Mesendoderm (in vitro differentiated cells): ENCODE results near the gene TREM2.

ENCODE experiments used
- DNase-seq: peaks from one replicate; pipeline ENCODE4 v3.0.0; 2013
- H2AK5ac ChIP-seq: 2 replicates; pipeline ENCODE4 v1.6.1; 2013; ENCODE audit warnings: low read length, inconsistent platforms
- H2BK120ac ChIP-seq: 2 replicates; pipeline ENCODE4 v1.6.1; 2013; ENCODE audit warnings: low read depth, mild to moderate bottlenecking, low read length, moderate library complexity, mixed read lengths
- H2BK15ac ChIP-seq: replicated peaks from 2 replicates; pipeline ENCODE4 v1.6.1; 2013; ENCODE audit warnings: low read depth, mild to moderate bottlenecking, moderate library complexity
- H2BK5ac ChIP-seq: 2 replicates; pipeline ENCODE4 v1.6.1; 2013; ENCODE audit warnings: low read length, inconsistent platforms
- H3K18ac ChIP-seq: 2 replicates; pipeline ENCODE4 v1.6.1; 2013; ENCODE audit warnings: mild to moderate bottlenecking, low read length, mixed read lengths
- H3K23ac ChIP-seq: one replicate; pipeline ENCODE4 v1.6.1; 2013; ENCODE audit warnings: low read length
- H3K27ac ChIP-seq: 2 replicates; pipeline ENCODE4 v1.5.1; 2013; ENCODE audit warnings: low read depth, mild to moderate bottlenecking, inconsistent platforms, low read length, moderate library complexity
- H3K27me3 ChIP-seq: 2 replicates; pipeline ENCODE4 v1.6.1; 2013; ENCODE audit warnings: low read length, control low read depth, mild to moderate bottlenecking, inconsistent platforms; ENCODE audit not compliant: insufficient read depth, poor library complexity
- H3K36me3 ChIP-seq: 2 replicates; pipeline ENCODE4 v1.6.1; 2013; ENCODE audit warnings: low read length, inconsistent platforms; ENCODE audit not compliant: control insufficient read depth, insufficient read depth
- H3K4ac ChIP-seq: one replicate; pipeline ENCODE4 v1.6.1; 2013; ENCODE audit warnings: low read depth, mild to moderate bottlenecking, low read length, moderate library complexity
- H3K4me1 ChIP-seq: 2 replicates; pipeline ENCODE4 v1.6.1; 2013; ENCODE audit warnings: low read depth, low read length, inconsistent platforms; ENCODE audit not compliant: control insufficient read depth
- H3K4me2 ChIP-seq: 2 replicates; pipeline ENCODE4 v1.6.1; 2013; ENCODE audit warnings: low read length
- H3K4me3 ChIP-seq: 2 replicates; pipeline ENCODE4 v1.5.1; 2013; ENCODE audit warnings: mild to moderate bottlenecking, low read length
- H3K56ac ChIP-seq: one replicate; pipeline ENCODE4 v1.6.1; 2013; ENCODE audit warnings: low read length
- H3K79me1 ChIP-seq: 2 replicates; pipeline ENCODE4 v1.6.1; 2013; ENCODE audit warnings: low read length, inconsistent platforms
- H3K79me2 ChIP-seq: 2 replicates; pipeline ENCODE4 v1.6.1; 2013; ENCODE audit warnings: mild to moderate bottlenecking, low read length; ENCODE audit not compliant: control insufficient read depth, insufficient read depth
- H3K9ac ChIP-seq: 2 replicates; pipeline ENCODE4 v1.6.1; 2013; ENCODE audit warnings: low read length, inconsistent platforms
- H4K5ac ChIP-seq: one replicate; pipeline ENCODE4 v1.6.1; 2013; ENCODE audit warnings: low read length
- H4K8ac ChIP-seq: one replicate; pipeline ENCODE4 v1.6.1; 2013; ENCODE audit warnings: low read depth, mild to moderate bottlenecking, control low read depth, low read length, moderate library complexity
- WGBS: extraction: QIAGEN DNeasy Blood & Tissue Kit; methylation state at CpG from one replicate; pipeline ENCODE4 v1.1.7; 2013; ENCODE audit warnings: low lambda C conversion rate, missing lambda C conversion rate; ENCODE audit not compliant: insufficient coverage; ENCODE audit errors: extremely low coverage; 5-methylcytosine and 5-hydroxymethylcytosine counted together

TREM2 gene

DNA sequence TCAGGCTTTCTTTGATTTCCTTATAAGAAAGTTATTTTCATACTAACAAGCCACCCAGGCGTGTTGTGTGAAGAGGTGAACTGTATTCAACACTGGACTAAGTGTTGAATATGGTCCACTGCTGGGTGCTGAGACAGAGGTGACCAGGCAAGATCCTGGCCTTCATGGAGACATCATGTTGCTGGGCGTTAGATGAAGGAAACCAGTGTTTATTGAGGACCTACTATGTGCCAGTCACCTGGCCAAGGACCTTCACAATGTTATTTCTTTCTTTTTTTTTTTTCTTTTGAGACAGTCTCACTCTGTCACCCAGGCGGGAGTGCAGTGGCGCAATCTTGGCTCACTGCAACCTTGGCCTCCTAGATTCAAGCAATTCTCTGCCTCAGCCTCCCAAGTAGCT is 6.9 kb downstream of the TREM2 start:
- Histone ChIP-seq H2BK15ac (no peak overlapping the region), H4K5ac (no peak overlapping the region), H2AK5ac (no peak overlapping the region), H4K8ac (no peak overlapping the region), H3K4ac (no peak overlapping the region), H3K79me1 (no peaks in the 10 kb centered on the region), H3K18ac (no peak overlapping the region), H3K56ac (no peak overlapping the region), H3K79me2 (no peaks in the 10 kb centered on the region), H3K36me3 (no peaks in the 10 kb centered on the region), H3K27ac (no peak overlapping the region), H3K4me1 (peaks cover 7% of the 10 kb centered on the region), H3K23ac (no peak overlapping the region), H2BK120ac (no peak overlapping the region), H2BK5ac (no peak overlapping the region), H3K9ac (no peak overlapping the region), H3K4me2 (no peak overlapping the region), H3K4me3 (no peak overlapping the region), H3K27me3 (no peaks in the 10 kb centered on the region)
- no peak for DNase-seq
- WGBS = no CpG with 5 or more reads among the region's 4 CpGs

DNA sequence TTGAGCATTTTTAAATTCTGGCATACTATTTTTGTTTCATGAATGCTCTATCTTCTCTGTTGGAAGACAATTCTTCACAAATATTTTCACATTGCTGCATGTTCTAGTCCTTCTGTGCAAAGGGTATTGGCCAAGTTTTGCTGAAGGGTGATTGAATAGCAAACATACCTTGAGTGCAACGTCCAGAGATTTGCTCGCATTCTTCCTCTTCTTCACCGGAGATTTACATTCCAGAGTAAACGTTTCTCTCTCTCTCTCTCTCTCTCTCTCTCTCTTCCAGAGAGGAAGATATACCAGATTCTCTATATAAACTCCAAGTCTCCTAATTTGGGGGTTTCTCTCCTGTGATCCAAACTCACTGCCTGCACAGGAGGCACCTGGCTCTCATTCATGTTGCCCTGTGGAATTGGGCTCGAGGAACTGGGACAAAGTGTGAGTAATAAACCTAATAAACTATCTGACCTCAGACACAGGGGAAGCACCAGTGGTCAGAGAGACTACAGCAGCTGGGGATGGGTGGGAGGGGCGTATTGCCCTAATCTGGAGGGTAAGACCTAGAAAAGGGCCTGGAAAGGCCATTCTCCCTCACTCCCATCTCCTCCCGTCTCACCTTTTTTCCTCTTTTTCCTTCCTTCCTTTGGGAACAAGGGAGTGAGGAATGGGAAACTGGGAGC is 7.6 kb downstream of the TREM2 start:
- no peak overlapping the region for H2BK15ac ChIP-seq
- H3K36me3 ChIP-seq = no peaks in the 10 kb centered on the region
- no peak overlapping the region for H3K4ac ChIP-seq
- no peak overlapping the region for H3K18ac ChIP-seq
- no peaks in the 10 kb centered on the region for H3K79me2 ChIP-seq
- no peaks in the 10 kb centered on the region for H3K79me1 ChIP-seq
- H4K5ac ChIP-seq = no peak overlapping the region
- H3K4me1 ChIP-seq = peaks cover 7% of the 10 kb centered on the region
- no peak overlapping the region for H3K56ac ChIP-seq
- H3K9ac ChIP-seq = no peak overlapping the region
- H3K27me3 ChIP-seq = no peaks in the 10 kb centered on the region
- H3K23ac ChIP-seq = no peak overlapping the region
- no peak overlapping the region for H4K8ac ChIP-seq
- no peak for DNase-seq
- no peak overlapping the region for H3K4me3 ChIP-seq
- no peak overlapping the region for H3K27ac ChIP-seq
- H2AK5ac ChIP-seq = no peak overlapping the region
- no peak overlapping the region for H3K4me2 ChIP-seq
- no peak overlapping the region for H2BK5ac ChIP-seq
- WGBS = no CpG with 5 or more reads among the region's 7 CpGs
- H2BK120ac ChIP-seq = no peak overlapping the region

DNA sequence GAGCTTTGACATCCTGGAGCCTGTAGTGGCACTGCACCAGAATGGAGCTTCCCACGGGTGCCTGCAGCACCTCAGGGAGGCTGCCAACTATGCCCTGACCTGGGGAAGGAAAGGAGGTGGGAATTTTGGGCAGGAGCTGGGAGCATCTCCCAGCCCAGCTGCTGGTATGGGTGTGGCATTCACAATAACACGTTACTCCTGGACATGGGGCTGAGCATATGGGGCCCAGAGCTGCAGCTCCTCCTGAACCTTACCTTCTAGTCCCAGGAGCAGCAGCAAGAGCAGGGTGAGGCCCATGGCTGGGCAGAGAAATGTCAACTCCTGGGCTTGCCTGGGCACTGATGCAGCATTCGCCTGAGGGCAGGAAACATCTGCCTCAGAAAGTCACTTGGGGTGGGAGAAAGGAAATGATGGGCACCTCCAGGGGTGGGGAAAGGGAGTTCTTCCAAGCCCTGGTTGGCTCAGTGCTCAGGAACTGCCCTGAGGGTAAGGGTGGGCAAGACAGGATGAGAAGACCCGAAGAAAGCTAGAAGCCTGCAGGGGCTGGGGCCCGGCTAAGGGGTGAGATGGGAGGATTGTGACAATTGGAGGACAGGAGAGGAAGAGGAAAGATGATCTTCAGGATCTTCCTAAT is 8.8 kb downstream of the TREM2 start, which contains the start of gene TREML1:
Gene TREML1, minus strand, starts transcription at position 356 of the 634 bp plus-strand sequence. Its CDS starts 59 bp downstream, at position 297.
- Histone ChIP-seq H3K79me2 (no peaks in the 10 kb centered on the region), H3K27ac (no peak within 1 kb of the TSS), H4K8ac (no peak within 1 kb of the TSS), H3K4me3 (no peak within 1 kb of the TSS), H3K79me1 (no peaks in the 10 kb centered on the region), H3K27me3 (no peaks in the 10 kb centered on the region), H3K4me1 (peaks cover 7% of the 10 kb centered on the region), H2BK120ac (no peak within 1 kb of the TSS), H4K5ac (peak within 1 kb of the TSS; percentile 44), H3K4ac (no peak within 1 kb of the TSS), H3K4me2 (no peak within 1 kb of the TSS), H3K56ac (no peak within 1 kb of the TSS), H2AK5ac (peak within 1 kb of the TSS; percentile 57), H2BK5ac (peak within 1 kb of the TSS; percentile 17), H2BK15ac (no peak within 1 kb of the TSS), H3K18ac (no peak within 1 kb of the TSS), H3K23ac (no peak within 1 kb of the TSS), H3K36me3 (no peaks in the 10 kb centered on the region), H3K9ac (no peak within 1 kb of the TSS)
- no CpG with 5 or more reads among the region's 5 CpGs for WGBS
- DNase-seq = no peak

DNA sequence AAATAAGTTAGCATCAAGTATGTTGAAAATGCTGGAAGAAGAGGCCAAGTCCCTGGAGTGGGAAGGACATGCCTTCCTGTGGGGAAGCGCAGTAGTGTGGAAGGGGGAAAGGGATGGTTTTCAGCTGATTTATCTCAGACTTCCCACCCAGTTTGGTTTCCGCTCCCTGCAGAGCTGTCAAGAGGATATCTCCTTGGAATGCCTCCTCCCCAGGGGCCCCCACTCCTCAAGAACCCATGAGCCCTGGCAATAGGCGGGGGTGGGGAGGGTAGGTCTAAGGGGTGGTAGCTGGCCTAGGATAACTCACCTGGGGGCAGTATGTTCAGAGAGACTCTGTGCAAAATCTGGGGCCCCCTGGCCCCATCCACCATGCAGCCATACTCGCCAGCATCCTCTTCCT is 9.5 kb downstream of the TREM2 start:
- H3K23ac ChIP-seq = no peak overlapping the region
- H3K4me2 ChIP-seq = no peak overlapping the region
- no peak overlapping the region for H3K27ac ChIP-seq
- H4K5ac ChIP-seq = no peak overlapping the region
- H4K8ac ChIP-seq = no peak overlapping the region
- H2AK5ac ChIP-seq = no peak overlapping the region
- WGBS = no CpG with 5 or more reads among the region's 4 CpGs
- no peak overlapping the region for H3K4me3 ChIP-seq
- H3K9ac ChIP-seq = no peak overlapping the region
- H3K79me1 ChIP-seq = no peaks in the 10 kb centered on the region
- H3K4me1 ChIP-seq = peaks cover 7% of the 10 kb centered on the region
- no peaks in the 10 kb centered on the region for H3K36me3 ChIP-seq
- H3K18ac ChIP-seq = no peak overlapping the region
- H2BK5ac ChIP-seq = no peak overlapping the region
- no peak overlapping the region for H3K56ac ChIP-seq
- no peak overlapping the region for H2BK120ac ChIP-seq
- H3K27me3 ChIP-seq = no peaks in the 10 kb centered on the region
- H2BK15ac ChIP-seq = no peak overlapping the region
- DNase-seq = peak; percentile 75
- no peaks in the 10 kb centered on the region for H3K79me2 ChIP-seq
- no peak overlapping the region for H3K4ac ChIP-seq

DNA sequence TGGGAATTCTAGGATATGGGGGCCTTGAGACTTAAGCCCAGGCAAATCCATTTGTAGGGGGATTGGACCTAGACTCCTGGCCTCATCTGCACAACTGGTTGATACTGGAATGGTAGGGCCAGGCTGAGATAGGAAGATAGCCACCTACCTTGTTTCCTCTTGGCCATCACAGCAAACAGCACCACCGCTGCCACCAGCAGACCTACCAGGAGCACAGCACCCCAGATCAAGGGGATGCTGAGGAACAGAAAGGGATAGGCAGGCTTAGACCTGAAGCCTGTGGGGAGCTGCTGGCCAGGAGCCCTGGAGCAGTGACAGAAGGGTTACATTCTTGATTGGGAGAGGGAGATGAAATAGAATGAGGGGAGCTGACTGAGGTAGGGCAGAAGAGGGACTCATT is 12.2 kb downstream of the TREM2 start:
- no peak overlapping the region for H3K9ac ChIP-seq
- DNase-seq = peak; percentile 65
- no peak overlapping the region for H2AK5ac ChIP-seq
- no peak overlapping the region for H2BK15ac ChIP-seq
- no peak overlapping the region for H4K5ac ChIP-seq
- H3K36me3 ChIP-seq = no peaks in the 10 kb centered on the region
- no peak overlapping the region for H2BK120ac ChIP-seq
- H3K4ac ChIP-seq = no peak overlapping the region
- H3K18ac ChIP-seq = no peak overlapping the region
- no peak overlapping the region for H3K23ac ChIP-seq
- no peaks in the 10 kb centered on the region for H3K27me3 ChIP-seq
- H2BK5ac ChIP-seq = no peak overlapping the region
- peaks cover 7% of the 10 kb centered on the region for H3K4me1 ChIP-seq
- WGBS = no CpG with 5 or more reads among the region's 1 CpG
- H3K4me3 ChIP-seq = no peak overlapping the region
- H4K8ac ChIP-seq = no peak overlapping the region
- peak overlapping the region; percentile 10 for H3K56ac ChIP-seq
- no peak overlapping the region for H3K4me2 ChIP-seq
- no peak overlapping the region for H3K27ac ChIP-seq
- H3K79me1 ChIP-seq = no peaks in the 10 kb centered on the region
- H3K79me2 ChIP-seq = no peaks in the 10 kb centered on the region
